Measurements from ENCODE around the gene KCNH1. TPM values are rescaled to one million over a fixed set of nuclear protein-coding genes. Genes with fewer than 3 reads are reported as not detected.

KCNH1 gene
- total RNA-seq, 1 donor from 2014 or later = not detected

GRCh38 chr1:210918893-210919292 is 215.1 kb downstream of the KCNH1 start:
- H3K4me3 Mint-ChIP-seq = no peak overlapping the region
- intact Hi-C loops (cut with micrococcal nuclease) = no loop called here
- ChIA-PET CTCF (no interaction called here), POLR2A (interaction anchor here (0.7 kb wide), 1 partner anchor 675 kb away, joined by 3 read pairs; no protein-coding TSS in a partner anchor)
- H3K27ac Mint-ChIP-seq = no peak overlapping the region
- H3K9me3 Mint-ChIP-seq = no peaks in the 10 kb centered on the region
- TF ChIP-seq, protein P1, sequence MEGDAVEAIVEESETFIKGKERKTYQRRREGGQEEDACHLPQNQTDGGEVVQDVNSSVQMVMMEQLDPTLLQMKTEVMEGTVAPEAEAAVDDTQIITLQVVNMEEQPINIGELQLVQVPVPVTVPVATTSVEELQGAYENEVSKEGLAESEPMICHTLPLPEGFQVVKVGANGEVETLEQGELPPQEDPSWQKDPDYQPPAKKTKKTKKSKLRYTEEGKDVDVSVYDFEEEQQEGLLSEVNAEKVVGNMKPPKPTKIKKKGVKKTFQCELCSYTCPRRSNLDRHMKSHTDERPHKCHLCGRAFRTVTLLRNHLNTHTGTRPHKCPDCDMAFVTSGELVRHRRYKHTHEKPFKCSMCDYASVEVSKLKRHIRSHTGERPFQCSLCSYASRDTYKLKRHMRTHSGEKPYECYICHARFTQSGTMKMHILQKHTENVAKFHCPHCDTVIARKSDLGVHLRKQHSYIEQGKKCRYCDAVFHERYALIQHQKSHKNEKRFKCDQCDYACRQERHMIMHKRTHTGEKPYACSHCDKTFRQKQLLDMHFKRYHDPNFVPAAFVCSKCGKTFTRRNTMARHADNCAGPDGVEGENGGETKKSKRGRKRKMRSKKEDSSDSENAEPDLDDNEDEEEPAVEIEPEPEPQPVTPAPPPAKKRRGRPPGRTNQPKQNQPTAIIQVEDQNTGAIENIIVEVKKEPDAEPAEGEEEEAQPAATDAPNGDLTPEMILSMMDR (IDR thresholded peaks at IDR 0.05) = no peak
- H3K36me3 Mint-ChIP-seq (ENCODE audit: low read depth) = no peaks in the 10 kb centered on the region
- no peaks in the 10 kb centered on the region for H3K4me1 Mint-ChIP-seq
- ATAC-seq (ENCODE audit: low read depth) (no peak), DNase-seq (no peak)
- peaks cover 4% of the 10 kb centered on the region for H3K27me3 Mint-ChIP-seq

DNA sequence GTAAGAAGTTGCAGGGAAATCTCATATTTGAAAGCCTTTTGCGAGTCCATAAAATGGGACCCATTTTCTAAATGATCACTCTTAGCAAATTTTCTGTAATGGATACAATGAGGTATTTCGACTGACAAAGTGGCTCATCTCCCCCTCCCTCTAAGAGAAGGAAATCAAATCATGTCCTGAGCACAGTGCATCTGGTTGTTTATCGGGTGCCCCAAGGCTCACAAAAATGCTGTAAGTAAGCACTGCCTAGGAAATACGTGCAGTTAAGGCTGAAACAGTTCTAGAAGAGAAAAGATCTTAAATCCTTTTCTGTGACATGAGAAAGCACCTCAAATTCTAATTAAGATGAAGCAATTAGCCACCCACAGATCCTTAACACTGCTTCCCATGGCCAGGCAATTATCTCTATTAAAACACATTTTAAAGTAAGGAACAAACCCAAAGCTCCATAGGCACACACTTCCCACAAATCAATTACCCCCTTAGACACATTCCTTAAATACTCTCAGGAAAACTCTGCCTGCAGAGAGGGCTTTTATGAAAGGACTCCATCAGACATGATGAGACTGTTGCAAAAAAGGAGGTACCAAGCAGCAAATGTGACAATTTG is 216.3 kb downstream of the KCNH1 start:
- no peak overlapping the region for H3K27ac Mint-ChIP-seq
- CTCF ChIA-PET = no interaction called here
- intact Hi-C loops (cut with micrococcal nuclease) = no loop called here
- peaks cover 4% of the 10 kb centered on the region for H3K27me3 Mint-ChIP-seq
- no peaks in the 10 kb centered on the region for H3K9me3 Mint-ChIP-seq
- no peak for DNase-seq
- TF ChIP-seq, protein P1 (IDR thresholded peaks at IDR 0.05) = no peak
- H3K4me3 Mint-ChIP-seq = no peak overlapping the region
- no peak for ATAC-seq (ENCODE audit: low read depth)
- H3K4me1 Mint-ChIP-seq = no peaks in the 10 kb centered on the region
- H3K36me3 Mint-ChIP-seq (ENCODE audit: low read depth) = no peaks in the 10 kb centered on the region
- POLR2A ChIA-PET = no interaction called here

DNA sequence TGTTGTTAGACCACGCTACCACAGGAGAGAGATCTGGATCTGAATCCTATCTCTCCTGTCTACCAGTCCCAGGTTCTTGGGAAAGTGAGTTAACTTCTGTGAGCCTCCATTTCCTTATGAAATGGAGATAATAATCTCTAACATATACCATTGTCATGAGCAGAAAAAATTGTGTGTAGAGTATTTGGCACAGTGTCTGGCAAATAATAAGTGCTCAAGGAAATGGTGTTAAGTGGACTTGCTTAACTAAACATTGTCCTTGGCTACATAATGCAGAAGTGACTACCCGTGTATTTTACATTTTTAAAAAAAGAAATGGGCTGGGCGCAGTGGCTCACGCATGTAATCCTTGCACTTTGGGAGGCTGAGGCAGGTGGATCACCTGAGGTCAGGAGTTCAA is 217.4 kb downstream of the KCNH1 start:
- TF ChIP-seq, protein P1 (IDR thresholded peaks at IDR 0.05) = no peak
- H3K36me3 Mint-ChIP-seq (ENCODE audit: low read depth) = no peaks in the 10 kb centered on the region
- no peak overlapping the region for H3K4me3 Mint-ChIP-seq
- ChIA-PET CTCF (no interaction called here), POLR2A (no interaction called here)
- peaks cover 7% of the 10 kb centered on the region for H3K27me3 Mint-ChIP-seq
- no peak for ATAC-seq (ENCODE audit: low read depth)
- H3K4me1 Mint-ChIP-seq = no peaks in the 10 kb centered on the region
- intact Hi-C loops (cut with micrococcal nuclease) = no loop called here
- H3K27ac Mint-ChIP-seq = no peak overlapping the region
- H3K9me3 Mint-ChIP-seq = no peaks in the 10 kb centered on the region
- DNase-seq = no peak

DNA sequence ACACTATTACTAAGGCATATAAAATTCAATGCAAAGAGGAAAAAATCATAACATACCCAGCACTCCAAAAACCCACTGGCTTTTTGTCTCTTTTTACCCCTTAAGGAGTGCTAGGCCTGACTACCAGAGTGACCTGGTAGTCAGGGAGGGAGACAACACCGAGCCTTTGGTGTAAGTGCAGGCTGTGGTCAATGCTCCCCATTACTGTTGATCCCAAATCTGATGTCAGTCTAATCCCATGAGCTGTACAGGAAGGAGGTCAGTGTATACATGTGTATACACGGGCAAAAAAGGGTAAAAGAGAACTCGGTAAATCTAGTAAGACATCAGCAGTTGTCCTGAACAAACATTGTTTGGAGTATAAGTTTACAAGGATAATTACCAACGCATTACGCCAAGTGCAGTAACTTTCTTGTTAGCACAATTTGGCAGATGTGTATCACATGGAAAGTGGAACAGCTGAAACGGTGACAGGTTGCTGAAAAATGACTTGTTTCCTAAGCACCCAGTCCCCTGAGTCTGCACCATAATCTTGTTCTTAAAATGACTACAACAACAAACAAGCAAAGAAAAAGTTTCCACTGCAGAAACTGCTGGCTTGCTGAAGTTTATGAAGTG is 217.9 kb downstream of the KCNH1 start:
- no peak overlapping the region for H3K27ac Mint-ChIP-seq
- CTCF ChIA-PET = no interaction called here
- ATAC-seq (ENCODE audit: low read depth) (no peak), DNase-seq (no peak)
- H3K36me3 Mint-ChIP-seq (ENCODE audit: low read depth) = no peaks in the 10 kb centered on the region
- no peak overlapping the region for H3K4me3 Mint-ChIP-seq
- H3K27me3 Mint-ChIP-seq = peaks cover 7% of the 10 kb centered on the region
- POLR2A ChIA-PET = no interaction called here
- TF ChIP-seq, protein P1 (IDR thresholded peaks at IDR 0.05) = no peak
- no peaks in the 10 kb centered on the region for H3K9me3 Mint-ChIP-seq
- H3K4me1 Mint-ChIP-seq = no peaks in the 10 kb centered on the region
- intact Hi-C loops (cut with micrococcal nuclease) = no loop called here

DNA sequence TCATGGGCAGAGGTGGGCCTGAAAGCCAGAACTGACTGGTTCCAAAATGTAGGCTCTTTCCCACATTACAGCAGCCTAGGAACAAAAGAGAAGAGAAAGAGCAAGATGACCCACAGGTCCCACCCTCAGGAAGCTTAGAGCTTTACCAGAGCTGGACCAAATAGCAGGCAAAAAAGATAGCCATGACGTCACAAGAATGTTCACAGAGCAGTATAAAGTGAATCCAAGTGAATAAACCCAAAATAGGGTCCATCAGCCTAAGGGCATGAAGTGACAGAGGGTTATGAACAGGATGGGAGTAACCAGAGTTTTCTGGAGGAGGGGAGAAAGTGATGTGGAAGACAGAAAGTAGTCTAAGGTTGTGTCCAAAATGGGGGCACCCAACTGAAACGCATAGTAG is 221.2 kb downstream of the KCNH1 start:
- intact Hi-C loops (cut with micrococcal nuclease) = no loop called here
- Mint-ChIP-seq H3K4me3 (no peak overlapping the region), H3K9me3 (no peaks in the 10 kb centered on the region), H3K27me3 (peaks cover 3% of the 10 kb centered on the region), H3K36me3 (ENCODE audit: low read depth) (no peaks in the 10 kb centered on the region), H3K27ac (no peak overlapping the region), H3K4me1 (no peaks in the 10 kb centered on the region)
- POLR2A ChIA-PET = no interaction called here
- CTCF ChIA-PET = no interaction called here
- TF ChIP-seq, protein P1 (IDR thresholded peaks at IDR 0.05) = no peak
- ATAC-seq (ENCODE audit: low read depth) (no peak), DNase-seq (no peak)

Measured in activated B cell treated with CpG ODN at 0.5 μM for 24 hours (primary cell).